Measurements from ENCODE around the gene ARHGEF7.

DNA sequence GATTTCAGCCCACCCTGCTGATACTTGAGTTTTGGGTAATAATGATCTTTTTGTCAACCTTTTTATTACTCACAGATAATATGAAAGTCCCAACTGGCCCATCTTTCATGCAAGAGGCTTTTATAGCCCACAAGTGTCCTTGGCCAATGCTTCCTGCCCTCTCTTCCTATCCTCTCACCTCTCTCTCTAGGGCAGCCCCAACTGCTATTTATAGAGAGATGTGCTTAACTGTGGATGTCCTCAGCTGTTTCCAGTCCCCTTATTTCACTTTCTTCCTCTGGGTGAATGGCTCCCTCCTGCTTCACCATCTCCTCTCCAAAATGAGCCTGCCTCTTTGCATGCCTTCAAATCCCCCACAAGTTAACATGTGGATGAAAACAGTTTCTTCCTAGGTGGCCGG is 27.4 kb downstream of the ARHGEF7 start:
- TF ChIP-seq GTF2I (CRISPR knock-in tag; conservative IDR thresholded peaks at IDR 0.05): no peak
- TF ChIP-seq, protein P1, sequence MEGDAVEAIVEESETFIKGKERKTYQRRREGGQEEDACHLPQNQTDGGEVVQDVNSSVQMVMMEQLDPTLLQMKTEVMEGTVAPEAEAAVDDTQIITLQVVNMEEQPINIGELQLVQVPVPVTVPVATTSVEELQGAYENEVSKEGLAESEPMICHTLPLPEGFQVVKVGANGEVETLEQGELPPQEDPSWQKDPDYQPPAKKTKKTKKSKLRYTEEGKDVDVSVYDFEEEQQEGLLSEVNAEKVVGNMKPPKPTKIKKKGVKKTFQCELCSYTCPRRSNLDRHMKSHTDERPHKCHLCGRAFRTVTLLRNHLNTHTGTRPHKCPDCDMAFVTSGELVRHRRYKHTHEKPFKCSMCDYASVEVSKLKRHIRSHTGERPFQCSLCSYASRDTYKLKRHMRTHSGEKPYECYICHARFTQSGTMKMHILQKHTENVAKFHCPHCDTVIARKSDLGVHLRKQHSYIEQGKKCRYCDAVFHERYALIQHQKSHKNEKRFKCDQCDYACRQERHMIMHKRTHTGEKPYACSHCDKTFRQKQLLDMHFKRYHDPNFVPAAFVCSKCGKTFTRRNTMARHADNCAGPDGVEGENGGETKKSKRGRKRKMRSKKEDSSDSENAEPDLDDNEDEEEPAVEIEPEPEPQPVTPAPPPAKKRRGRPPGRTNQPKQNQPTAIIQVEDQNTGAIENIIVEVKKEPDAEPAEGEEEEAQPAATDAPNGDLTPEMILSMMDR (IDR thresholded peaks at IDR 0.05): no peak
- TF ChIP-seq, protein P2, sequence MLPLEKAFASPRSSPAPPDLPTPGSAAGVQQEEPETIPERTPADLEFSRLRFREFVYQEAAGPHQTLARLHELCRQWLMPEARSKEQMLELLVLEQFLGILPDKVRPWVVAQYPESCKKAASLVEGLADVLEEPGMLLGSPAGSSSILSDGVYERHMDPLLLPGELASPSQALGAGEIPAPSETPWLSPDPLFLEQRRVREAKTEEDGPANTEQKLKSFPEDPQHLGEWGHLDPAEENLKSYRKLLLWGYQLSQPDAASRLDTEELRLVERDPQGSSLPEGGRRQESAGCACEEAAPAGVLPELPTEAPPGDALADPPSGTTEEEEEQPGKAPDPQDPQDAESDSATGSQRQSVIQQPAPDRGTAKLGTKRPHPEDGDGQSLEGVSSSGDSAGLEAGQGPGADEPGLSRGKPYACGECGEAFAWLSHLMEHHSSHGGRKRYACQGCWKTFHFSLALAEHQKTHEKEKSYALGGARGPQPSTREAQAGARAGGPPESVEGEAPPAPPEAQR (CRISPR knock-in tag; IDR thresholded peaks at IDR 0.05): no peak
- TF ChIP-seq ETV6 (CRISPR knock-in tag; IDR thresholded peaks at IDR 0.05): no peak
- TF ChIP-seq NR3C1 (CRISPR knock-in tag; conservative IDR thresholded peaks at IDR 0.05; ENCODE audit: low read depth): no peak
- TF ChIP-seq, protein P3, sequence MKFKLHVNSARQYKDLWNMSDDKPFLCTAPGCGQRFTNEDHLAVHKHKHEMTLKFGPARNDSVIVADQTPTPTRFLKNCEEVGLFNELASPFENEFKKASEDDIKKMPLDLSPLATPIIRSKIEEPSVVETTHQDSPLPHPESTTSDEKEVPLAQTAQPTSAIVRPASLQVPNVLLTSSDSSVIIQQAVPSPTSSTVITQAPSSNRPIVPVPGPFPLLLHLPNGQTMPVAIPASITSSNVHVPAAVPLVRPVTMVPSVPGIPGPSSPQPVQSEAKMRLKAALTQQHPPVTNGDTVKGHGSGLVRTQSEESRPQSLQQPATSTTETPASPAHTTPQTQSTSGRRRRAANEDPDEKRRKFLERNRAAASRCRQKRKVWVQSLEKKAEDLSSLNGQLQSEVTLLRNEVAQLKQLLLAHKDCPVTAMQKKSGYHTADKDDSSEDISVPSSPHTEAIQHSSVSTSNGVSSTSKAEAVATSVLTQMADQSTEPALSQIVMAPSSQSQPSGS (CRISPR knock-in tag; IDR thresholded peaks at IDR 0.05; ENCODE audit: borderline replicate concordance, low read depth): no peak
- no peak for TF ChIP-seq TP53 (CRISPR knock-in tag; IDR thresholded peaks at IDR 0.05)
